ENCODE data around the gene FCRL5.

GRCh38 chr1:157483635-157484034 lies 68.7 kb downstream of the FCRL5 start:
- no peak for TF ChIP-seq CTCF (IDR thresholded peaks at IDR 0.05)
- TF ChIP-seq POLR2AphosphoS5 (IDR thresholded peaks at IDR 0.05): no peak
